Smooth muscle cell (in vitro differentiated cells): ENCODE results near the gene B4GALNT2. TPM values are rescaled to one million over a fixed set of nuclear protein-coding genes. Genes with fewer than 3 reads are reported as not detected.
"Not testable (repeated sequence)": the region's sequence is repeated elsewhere in the genome, so short reads cannot be mapped to it uniquely, and the experiment has no call there.

Experiments used
- DNase-seq: peaks from one replicate; lab custom pipeline; 2025; ENCODE audit not compliant: unreplicated experiment; lab: John Stamatoyannopoulos, UW
- H2AFZ ChIP-seq: fragments of 200-600 bp; sonication (generic); 2 replicates; pipeline ENCODE4 v1.6.0; 2016; ENCODE audit warnings: antibody characterized with exemption, low read depth, mild to moderate bottlenecking
- H3F3A ChIP-seq: fragments of 200-600 bp; sonication (generic); 2 replicates; pipeline ENCODE4 v1.6.0; 2017; ENCODE audit warnings: antibody characterized with exemption, low read depth
- H3K27ac ChIP-seq: fragments of 200-600 bp; sonication (generic); 2 replicates; pipeline ENCODE4 v1.5.1; 2016; ENCODE audit warnings: low read depth, mild to moderate bottlenecking
- H3K27me3 ChIP-seq: fragments of 200-600 bp; sonication (generic); 2 replicates; pipeline ENCODE4 v1.6.1; 2016; ENCODE audit warnings: low read depth, mild to moderate bottlenecking
- H3K36me3 ChIP-seq: fragments of 200-600 bp; sonication (generic); 2 replicates; pipeline ENCODE4 v1.5.1; 2016; ENCODE audit warnings: low read depth
- H3K4me1 ChIP-seq: fragments of 200-600 bp; sonication (generic); 2 replicates; pipeline ENCODE4 v1.5.1; 2016; ENCODE audit warnings: low read depth
- H3K4me2 ChIP-seq: fragments of 200-600 bp; sonication (generic); 2 replicates; pipeline ENCODE4 v1.6.0; 2016; ENCODE audit warnings: mild to moderate bottlenecking
- H3K4me3 ChIP-seq: fragments of 200-600 bp; sonication (generic); 2 replicates; pipeline ENCODE4 v1.5.1; 2016; ENCODE audit warnings: mild to moderate bottlenecking
- H3K79me2 ChIP-seq: fragments of 200-600 bp; sonication (generic); 2 replicates; pipeline ENCODE4 v1.6.0; 2016; ENCODE audit warnings: low read depth, mild to moderate bottlenecking
- H3K9ac ChIP-seq: fragments of 200-600 bp; sonication (generic); 2 replicates; pipeline ENCODE4 v1.6.0; 2016; ENCODE audit warnings: low read depth
- H3K9me3 ChIP-seq: fragments of 200-600 bp; sonication (generic); replicated peaks from 2 replicates; pipeline ENCODE4 v1.5.1; 2016; ENCODE audit warnings: low read depth
- H4K20me1 ChIP-seq: fragments of 200-600 bp; sonication (generic); 2 replicates; pipeline ENCODE4 v1.6.0; 2016; ENCODE audit warnings: low read depth
- CTCF ChIP-seq: fragments of 200-600 bp; sonication (generic); IDR thresholded peaks from 2 replicates; pipeline ENCODE4 v1.5.1; 2017; ENCODE audit warnings: borderline replicate concordance, mild to moderate bottlenecking, antibody characterized with exemption; ENCODE audit not compliant: insufficient read depth, poor library complexity, severe bottlenecking
- WGBS: methylation state at CpG from one replicate; pipeline ENCODE4 v1.1.7; 2016; ENCODE audit warnings: low lambda C conversion rate; 5-methylcytosine and 5-hydroxymethylcytosine counted together
- polyA plus RNA-seq: library from polyadenylated mRNA; unstranded; fragments of >200 nt; fragmentation: Nextera tagmentation; extraction: Ambion mirVana; gene quantifications from 2 replicates; pipeline ENCODE4 v1.2.1, GENCODE V29; 2016
- total RNA-seq: library from RNA; depleted of rRNA; stranded (reverse); fragments of >200 nt; gene quantifications from 2 replicates; pipeline ENCODE4 v1.2.3, GENCODE V29; 2014

Gene B4GALNT2
- total RNA-seq (0.13 and 0.49 TPM in 2 replicates), polyA plus RNA-seq (0.11 and 0.31 TPM in 2 replicates)

- Histone ChIP-seq H3K4me3 (peak within 1 kb of the TSS; percentile 49), H3K9me3 (no peaks in the 10 kb centered on the region), H3K4me1 (no peaks in the 10 kb centered on the region), H4K20me1 (no peaks in the 10 kb centered on the region), H3K4me2 (peak within 1 kb of the TSS; percentile 88), H3K27me3 (peaks cover 34% of the 10 kb centered on the region), H3F3A (no peaks in the 10 kb centered on the region), H2AFZ (peak within 1 kb of the TSS; percentile 83), H3K9ac (peak within 1 kb of the TSS; percentile 33), H3K36me3 (no peaks in the 10 kb centered on the region), H3K27ac (no peak within 1 kb of the TSS), H3K79me2 (no peaks in the 10 kb centered on the region)
- no peak for TF ChIP-seq CTCF
- WGBS = 4% methylated on average over 53 of the region's 65 CpGs
- no peak for DNase-seq
Measured at GRCh38 chr17:49132699-49133364, at the start of gene B4GALNT2. Gene B4GALNT2 (plus strand): TSS chr17:49132769. CDS start chr17:49132793, 24 bp downstream.

- WGBS = 84% methylated on average over 2 of the region's 2 CpGs
- H3K27me3 ChIP-seq, H3K36me3 ChIP-seq, H3K27ac ChIP-seq, H4K20me1 ChIP-seq, H3K79me2 ChIP-seq, H3K4me1 ChIP-seq, H3K9ac ChIP-seq, H3K4me2 ChIP-seq, DNase-seq, H3F3A ChIP-seq, H2AFZ ChIP-seq, H3K4me3 ChIP-seq, H3K9me3 ChIP-seq: not testable (repeated sequence)
Measured at GRCh38 chr17:49085046-49085445, 47.5 kb upstream of the B4GALNT2 start.

GRCh38 chr17:49085565-49086315 lies 46.8 kb upstream of the B4GALNT2 start:
- no peaks in the 10 kb centered on the region for H3K79me2 ChIP-seq
- no peak overlapping the region for H2AFZ ChIP-seq
- 95% methylated on average over 5 of the region's 5 CpGs for WGBS
- no peak overlapping the region for H3K9ac ChIP-seq
- H3K4me1 ChIP-seq = no peaks in the 10 kb centered on the region
- DNase-seq = no peak
- no peaks in the 10 kb centered on the region for H3K9me3 ChIP-seq
- H3F3A ChIP-seq = no peaks in the 10 kb centered on the region
- H3K27ac ChIP-seq = no peak overlapping the region
- H3K4me3 ChIP-seq = no peak overlapping the region
- no peak overlapping the region for H3K4me2 ChIP-seq
- no peaks in the 10 kb centered on the region for H4K20me1 ChIP-seq
- H3K27me3 ChIP-seq = no peaks in the 10 kb centered on the region
- no peak for TF ChIP-seq CTCF
- no peaks in the 10 kb centered on the region for H3K36me3 ChIP-seq

- no peak overlapping the region for H3K4me3 ChIP-seq
- no peaks in the 10 kb centered on the region for H4K20me1 ChIP-seq
- no peak overlapping the region for H2AFZ ChIP-seq
- no peaks in the 10 kb centered on the region for H3K9me3 ChIP-seq
- no peak for TF ChIP-seq CTCF
- H3K27me3 ChIP-seq = no peaks in the 10 kb centered on the region
- no peak overlapping the region for H3K9ac ChIP-seq
- DNase-seq = no peak
- no peak overlapping the region for H3K4me2 ChIP-seq
- no peaks in the 10 kb centered on the region for H3K4me1 ChIP-seq
- H3F3A ChIP-seq = no peaks in the 10 kb centered on the region
- WGBS = 32% methylated on average over 1 of the region's 1 CpG
- no peaks in the 10 kb centered on the region for H3K36me3 ChIP-seq
- no peaks in the 10 kb centered on the region for H3K79me2 ChIP-seq
- H3K27ac ChIP-seq = no peak overlapping the region
Measured at GRCh38 chr17:49086316-49086605, 46.3 kb upstream of the B4GALNT2 start.
